Stomach (tissue), 4 donors: ENCODE measurements around the gene USP6NL.

Source experiments
- POLR2AphosphoS5 ChIP-seq, 3 donors: sonication (generic); formaldehyde crosslinking; IDR thresholded peaks; one replicate each; pipeline ENCODE4 v1.6.1; 2016; ENCODE audit warnings: antibody characterized with exemption in 3 of 3
- TF ChIP-seq, protein P1 (sequence below), 7 experiments: fragments of 450-650 bp in 4 of 7; fragments of 200-600 bp in 3 of 7; sonication (generic) in 3 of 7; IDR thresholded peaks; one replicate each; pipeline ENCODE4 v1.5.1; 2016 to 2019; ENCODE audit warnings: antibody characterized with exemption in 7 of 7, control low read depth in 2 of 7, mild to moderate bottlenecking in 1 of 7

DNA sequence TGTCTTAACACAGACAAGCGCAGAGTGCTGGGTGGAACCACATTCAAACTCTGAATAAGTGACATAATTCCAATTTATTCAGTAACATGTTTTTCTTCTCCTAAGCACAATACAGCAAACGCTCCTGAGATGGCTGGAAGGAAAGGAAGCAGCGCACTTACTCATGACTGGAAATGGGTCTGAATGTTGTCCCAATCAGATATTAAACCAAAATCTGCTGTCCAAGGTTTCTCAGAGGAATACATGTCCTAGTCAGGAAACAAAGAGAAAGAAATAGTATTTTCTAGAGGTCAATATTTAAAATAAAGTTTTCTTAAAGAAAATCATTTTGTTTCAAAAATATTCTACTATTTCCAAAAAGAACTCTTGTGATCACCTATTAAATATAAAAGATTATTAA is 14.0 kb downstream of the USP6NL start:
- no peak for TF ChIP-seq POLR2AphosphoS5 (IDR thresholded peaks at IDR 0.05)
- TF ChIP-seq, protein P1, sequence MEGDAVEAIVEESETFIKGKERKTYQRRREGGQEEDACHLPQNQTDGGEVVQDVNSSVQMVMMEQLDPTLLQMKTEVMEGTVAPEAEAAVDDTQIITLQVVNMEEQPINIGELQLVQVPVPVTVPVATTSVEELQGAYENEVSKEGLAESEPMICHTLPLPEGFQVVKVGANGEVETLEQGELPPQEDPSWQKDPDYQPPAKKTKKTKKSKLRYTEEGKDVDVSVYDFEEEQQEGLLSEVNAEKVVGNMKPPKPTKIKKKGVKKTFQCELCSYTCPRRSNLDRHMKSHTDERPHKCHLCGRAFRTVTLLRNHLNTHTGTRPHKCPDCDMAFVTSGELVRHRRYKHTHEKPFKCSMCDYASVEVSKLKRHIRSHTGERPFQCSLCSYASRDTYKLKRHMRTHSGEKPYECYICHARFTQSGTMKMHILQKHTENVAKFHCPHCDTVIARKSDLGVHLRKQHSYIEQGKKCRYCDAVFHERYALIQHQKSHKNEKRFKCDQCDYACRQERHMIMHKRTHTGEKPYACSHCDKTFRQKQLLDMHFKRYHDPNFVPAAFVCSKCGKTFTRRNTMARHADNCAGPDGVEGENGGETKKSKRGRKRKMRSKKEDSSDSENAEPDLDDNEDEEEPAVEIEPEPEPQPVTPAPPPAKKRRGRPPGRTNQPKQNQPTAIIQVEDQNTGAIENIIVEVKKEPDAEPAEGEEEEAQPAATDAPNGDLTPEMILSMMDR (IDR thresholded peaks at IDR 0.05), result no peak
